GM18858 (cell line): Measurements from ENCODE around the gene LRIG3.
"Not testable (repeated sequence)": the region's sequence is repeated elsewhere in the genome, so short reads cannot be mapped to it uniquely, and the experiment has no call there.

Source experiments
- ATAC-seq: cut with Tn5 transposase; IDR thresholded peaks from one replicate; pipeline ENCODE4 v1.9.1; 2021; ENCODE audit not compliant: unreplicated experiment

Gene LRIG3

DNA sequence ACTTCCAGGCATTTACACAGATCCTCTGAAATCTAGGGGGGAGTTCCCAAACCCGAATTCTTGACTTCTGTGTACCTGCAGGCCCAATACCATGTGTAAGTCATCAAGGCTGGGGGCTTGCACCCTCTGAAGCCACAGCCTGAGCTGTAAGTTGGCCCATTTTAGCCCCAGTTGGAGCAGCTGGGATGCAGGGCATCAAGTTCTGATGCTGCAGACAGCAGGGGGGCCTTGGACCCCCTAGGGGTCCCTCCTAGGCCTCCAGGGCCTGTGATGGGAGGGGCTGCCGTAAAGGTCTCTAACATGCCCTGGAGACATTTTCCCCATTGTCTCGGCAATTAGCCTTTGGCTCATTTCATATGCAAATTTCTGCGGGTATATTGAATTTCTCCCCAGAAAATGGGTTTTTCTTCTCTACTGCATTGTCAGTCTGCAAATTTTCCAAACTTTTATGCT is 59.5 kb downstream of the LRIG3 start:
- no peak for ATAC-seq

DNA sequence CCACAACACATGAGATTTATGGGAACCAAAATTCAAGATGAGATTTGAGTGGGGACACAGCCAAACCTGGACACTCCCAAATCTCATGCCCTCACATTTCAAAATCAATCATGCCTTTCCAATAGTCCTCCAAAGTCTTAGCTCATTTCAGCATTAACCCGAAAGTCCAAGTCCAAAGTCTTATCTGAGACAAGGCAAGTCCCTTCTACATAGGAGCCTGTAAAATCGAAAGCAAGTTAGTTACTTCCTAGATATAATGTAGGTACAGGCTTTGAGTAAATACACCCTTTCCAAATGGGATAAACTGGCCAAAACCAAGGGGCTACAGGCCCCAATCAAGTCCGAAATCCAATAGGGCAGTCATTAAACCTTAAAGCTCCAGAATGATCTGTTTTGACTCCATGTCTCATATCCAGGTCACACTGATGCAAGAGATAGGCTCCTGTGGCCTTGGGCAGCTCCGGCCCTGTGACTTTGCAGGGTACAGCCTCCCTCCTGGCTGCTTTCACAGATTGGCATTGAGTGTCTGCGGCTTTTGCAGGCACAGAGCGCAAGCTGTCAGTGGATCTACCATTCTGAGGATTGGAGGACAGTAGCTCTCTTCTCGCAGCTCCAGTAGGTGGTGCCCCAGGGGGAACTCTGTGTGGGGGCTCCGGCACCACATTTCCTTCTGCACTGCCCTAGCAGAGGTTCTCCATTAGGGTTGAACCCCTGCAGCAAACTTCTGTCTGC is 60.1 kb downstream of the LRIG3 start:
- ATAC-seq = no peak

DNA sequence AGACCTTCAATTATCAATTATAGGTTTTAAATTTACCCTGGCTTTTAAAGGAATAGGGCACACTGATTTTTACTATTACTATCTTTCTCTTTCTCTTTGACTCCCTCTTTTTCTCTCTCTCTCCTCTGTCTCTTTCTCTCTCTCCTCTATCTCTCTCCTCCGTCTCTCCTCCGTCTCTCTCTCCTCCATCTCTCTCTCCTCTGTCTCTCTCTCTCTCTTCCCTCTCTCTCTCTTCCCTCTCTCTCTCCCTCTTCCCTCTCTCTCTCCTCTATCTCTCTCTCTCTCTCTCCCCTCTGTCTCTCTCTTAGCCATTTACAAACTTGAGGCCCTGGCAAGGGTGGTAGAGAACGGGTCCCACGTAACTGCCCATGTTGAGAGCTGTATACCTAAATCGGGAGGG is 62.3 kb downstream of the LRIG3 start:
- ATAC-seq = no peak

DNA sequence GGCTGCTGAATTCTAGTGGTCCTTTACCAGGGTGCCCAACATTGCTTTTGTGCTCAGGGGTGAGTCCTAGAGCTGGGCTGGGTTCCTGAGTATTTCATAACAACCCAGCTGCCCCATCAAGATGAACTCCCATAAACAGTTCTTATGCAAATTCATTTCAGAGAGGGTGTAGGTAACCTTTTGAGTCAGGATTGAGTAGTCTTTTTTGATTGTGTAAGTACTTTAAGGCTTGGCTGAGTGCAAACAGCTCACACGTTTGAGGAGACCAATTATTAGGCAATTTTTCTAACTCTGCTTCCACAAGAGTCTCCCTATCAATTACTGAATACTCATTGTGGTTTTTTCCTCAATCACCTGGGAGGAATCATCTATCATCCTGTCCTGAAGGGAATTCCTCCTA is 63.1 kb downstream of the LRIG3 start:
- ATAC-seq = not testable (repeated sequence)

DNA sequence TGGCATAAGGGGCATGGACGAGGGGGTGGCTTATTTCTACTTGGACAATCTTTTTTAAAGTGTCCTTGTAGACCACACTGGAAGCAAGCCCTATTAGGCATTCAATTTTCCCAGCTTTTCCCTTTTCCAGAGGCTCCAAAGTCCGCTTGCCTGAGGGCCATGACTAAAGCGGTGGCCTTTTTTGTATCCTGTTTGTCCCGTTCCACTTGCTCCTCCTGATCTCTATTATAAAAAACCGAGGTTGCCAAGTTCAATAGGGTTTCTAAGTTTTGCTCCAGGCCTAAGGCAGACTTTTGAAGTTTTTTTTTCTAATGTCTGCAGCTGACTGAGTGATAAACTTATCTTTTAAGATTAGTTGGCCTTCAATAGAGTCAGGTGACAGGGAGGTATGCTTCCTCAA is 64.7 kb downstream of the LRIG3 start:
- not testable (repeated sequence) for ATAC-seq

DNA sequence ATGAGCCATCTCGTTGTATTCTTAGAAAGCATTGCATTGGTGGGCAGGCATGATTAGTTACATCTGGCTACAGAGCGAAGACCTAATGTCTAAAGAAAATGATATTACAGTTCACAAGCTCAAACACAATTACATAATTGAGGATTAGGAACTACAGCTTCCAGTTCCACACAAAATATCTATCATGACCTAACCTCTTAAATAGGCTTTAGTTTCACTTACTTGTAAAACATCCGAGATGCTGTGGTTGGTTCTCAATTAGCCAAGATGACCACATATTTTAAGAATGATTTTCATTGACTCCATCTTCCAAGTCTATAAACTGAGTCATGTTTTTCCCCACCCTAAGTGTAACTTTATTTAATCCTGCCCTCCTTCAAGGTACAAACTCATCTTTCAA is 69.5 kb downstream of the LRIG3 start:
- no peak for ATAC-seq

DNA sequence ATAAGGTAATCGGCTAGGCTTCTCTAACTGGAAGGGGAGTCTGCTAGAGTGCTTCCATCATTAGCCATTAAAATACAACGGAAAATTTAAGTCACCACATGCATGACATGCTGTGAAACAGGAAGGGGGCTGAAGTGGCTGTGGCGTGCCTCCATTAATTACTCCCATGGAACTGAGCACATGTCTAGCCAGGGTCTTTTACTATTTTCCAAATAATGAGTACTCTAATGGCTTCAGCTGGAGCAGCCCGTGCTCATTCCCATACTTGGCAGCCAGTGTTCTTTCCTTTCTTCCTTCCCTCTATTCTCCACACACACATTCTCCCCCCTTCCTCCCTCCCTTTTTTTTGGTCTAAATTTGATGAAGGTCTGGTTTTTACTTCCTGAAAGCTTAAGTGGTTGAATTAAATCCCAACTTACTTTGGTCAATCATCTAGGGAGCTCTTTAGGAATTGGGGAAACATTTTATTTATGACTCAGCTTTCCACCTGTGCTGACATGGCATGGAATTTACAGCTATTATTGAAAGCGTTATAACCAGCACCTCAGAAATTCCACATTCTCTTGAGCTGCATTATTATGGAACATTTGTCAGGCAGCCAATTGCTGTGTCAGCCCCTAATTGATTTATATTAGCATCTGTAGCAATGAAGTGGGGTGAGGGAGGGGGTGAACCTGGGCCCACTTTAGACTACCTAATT is 72.3 kb downstream of the LRIG3 start:
- ATAC-seq = no peak

DNA sequence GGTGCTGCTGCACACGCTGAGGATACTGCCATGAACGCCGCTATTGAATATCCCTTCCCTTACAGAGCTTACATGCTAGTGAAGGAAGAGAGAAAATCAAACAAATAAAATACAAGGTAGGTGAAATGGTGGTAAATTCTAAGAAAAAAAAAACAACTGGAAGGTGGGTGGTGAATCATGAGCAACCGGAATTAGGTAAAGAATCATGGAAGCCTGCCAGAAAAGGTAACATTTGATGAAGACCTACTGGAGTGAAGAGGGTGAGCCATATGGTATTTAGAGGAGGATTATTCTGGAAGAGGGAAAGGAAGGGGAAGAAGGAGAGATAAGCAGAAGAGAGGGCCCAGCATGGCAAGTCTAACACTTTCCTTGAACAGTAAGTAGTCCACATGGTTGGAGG is 76.1 kb downstream of the LRIG3 start:
- ATAC-seq = no peak

DNA sequence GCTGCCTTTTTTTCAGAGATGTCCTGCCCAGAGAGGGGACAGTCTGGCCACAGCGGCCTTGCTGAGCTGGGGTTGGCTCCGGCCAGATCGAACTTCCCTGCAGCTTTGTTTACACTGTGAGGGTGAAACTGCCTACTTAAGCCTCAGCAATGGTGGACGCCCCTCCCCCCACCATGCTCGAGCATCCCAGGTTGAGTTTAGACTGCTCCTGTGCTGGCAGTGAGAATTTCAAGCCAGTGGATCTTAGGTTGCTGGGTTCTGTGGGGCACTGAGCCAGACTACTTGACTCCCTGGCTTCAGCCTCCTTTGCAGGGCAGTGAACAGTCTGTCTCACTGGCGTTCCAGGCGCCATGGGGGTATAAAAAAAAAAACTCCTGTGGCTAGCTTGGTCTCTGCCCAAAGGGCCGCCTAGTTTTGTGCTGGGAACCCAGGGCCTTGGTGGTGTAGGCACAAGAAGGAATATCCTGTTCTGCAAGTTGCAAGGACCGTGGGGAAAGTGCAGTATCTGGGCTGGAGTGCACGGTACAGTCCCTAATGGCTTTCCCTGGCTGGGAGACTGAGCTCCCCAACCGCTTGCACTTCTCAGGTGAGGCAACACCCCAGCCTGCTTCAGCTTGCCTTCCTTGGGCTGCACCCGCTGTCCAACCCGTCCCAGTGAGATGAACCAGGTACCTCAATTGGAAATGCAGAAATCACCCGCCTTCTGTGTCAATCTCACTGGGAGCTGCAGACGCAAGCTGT is 79.1 kb downstream of the LRIG3 start:
- ATAC-seq = no peak

DNA sequence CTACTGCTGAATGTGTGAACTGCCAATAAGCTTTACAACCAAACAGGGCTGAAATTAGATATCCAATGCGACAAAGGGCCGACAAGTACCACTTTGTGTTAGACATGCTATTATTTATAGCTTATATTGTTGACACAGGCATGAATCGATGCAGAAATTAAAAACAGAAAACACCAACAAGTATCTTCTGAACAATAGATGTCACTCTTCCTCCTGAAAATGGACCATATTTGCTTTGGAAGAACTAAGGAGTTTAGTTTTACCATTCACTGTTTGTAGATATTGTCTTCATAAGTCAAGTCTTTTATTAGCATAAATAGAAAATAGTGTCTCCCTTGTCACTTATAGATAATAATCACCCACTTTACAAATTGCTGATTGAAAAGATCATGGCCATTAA is 86.5 kb downstream of the LRIG3 start:
- ATAC-seq = no peak

DNA sequence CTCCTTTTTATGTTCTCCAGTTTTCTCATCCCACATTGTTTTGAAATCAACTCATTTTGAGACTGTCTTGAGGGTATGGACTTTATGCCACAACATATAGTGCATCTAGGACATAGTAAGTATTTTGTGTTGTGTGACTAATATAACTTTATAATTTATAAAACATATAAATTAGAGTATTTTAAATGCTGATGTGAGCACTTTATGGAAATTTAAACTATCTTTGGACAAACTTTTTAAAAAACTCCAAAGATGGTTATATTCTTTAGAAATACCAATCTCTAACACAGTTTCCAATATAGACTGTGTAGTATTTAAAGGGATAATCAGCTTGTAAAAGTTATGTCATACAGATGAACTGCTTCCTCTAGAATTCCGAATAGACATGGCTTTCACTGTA is 87.4 kb downstream of the LRIG3 start:
- ATAC-seq = no peak
